ENCODE measurements around the gene HSPA14.

GRCh38 chr10:14840178-14840577, 2.1 kb downstream of the HSPA14 start:
- TF ChIP-seq RAD21 (IDR thresholded peaks at IDR 0.05 in 1 of 2, conservative IDR thresholded peaks at IDR 0.05 in 1 of 2; ENCODE audit: low read depth in 2 of 2, low read length in 2 of 2) (no peak), MAX (IDR thresholded peaks at IDR 0.05) (no peak), CTCF (IDR thresholded peaks at IDR 0.05; ENCODE audit: control extremely low read depth in 1 of 3, insufficient read depth in 1 of 3, low read depth in 1 of 3, low read length in 3 of 3) (no peak), FOSL1 (IDR thresholded peaks at IDR 0.05; ENCODE audit: insufficient read depth, low read depth, low read length) (no peak), POLR2A (IDR thresholded peaks at IDR 0.05; ENCODE audit: control extremely low read depth in 1 of 2, low read depth in 2 of 2, low read length in 2 of 2) (no peak), CEBPB (IDR thresholded peaks at IDR 0.05; ENCODE audit: low read depth, low read length) (no peak), CHD1 (IDR thresholded peaks at IDR 0.05; ENCODE audit: low read depth, low read length) (no peak), TAF1 (IDR thresholded peaks at IDR 0.05; ENCODE audit: low read depth, low read length) (no peak), BACH1 (IDR thresholded peaks at IDR 0.05; ENCODE audit: low read length) (no peak)

Data from H1 (cell line).